Activated CD8-positive, alpha-beta T cell treated with anti-CD3 and anti-CD28 coated beads for 36 hours (primary cell): ENCODE measurements around the gene ESYT2. TPM values are rescaled to one million over a fixed set of nuclear protein-coding genes. Genes with fewer than 3 reads are reported as not detected.
A peak's percentile ranks its signal among the peaks of the same experiment; 100 is the strongest.

ENCODE experiments used
- ATAC-seq: fragments of 200-7000 bp; cut with Tn5 transposase; one replicate; pipeline ENCODE4 v1.10.0; 2021; ENCODE audit warnings: mild to moderate bottlenecking, moderate library complexity
- CTCF ChIA-PET: fragments of 350-600 bp; sonication (Branson Sonifier 250); formaldehyde crosslinking; loops from one replicate; lab custom pipeline; 2021; ENCODE audit warnings: antibody characterized with exemption; lab: Charles Lee
- POLR2A ChIA-PET: fragments of 350-600 bp; sonication (Branson Sonifier 250); formaldehyde crosslinking; loops from one replicate; lab custom pipeline; 2021; ENCODE audit warnings: antibody characterized with exemption; lab: Charles Lee
- DNase-seq: peaks from one replicate; pipeline ENCODE4 v3.0.0-alpha.2; 2020
- H3K27ac Mint-ChIP-seq: one replicate; pipeline ENCODE4 v1.8.0; 2021; ENCODE audit warnings: mild to moderate bottlenecking, mixed read lengths
- H3K27me3 Mint-ChIP-seq: one replicate; pipeline ENCODE4 v1.8.0; 2021; ENCODE audit warnings: mixed read lengths
- H3K36me3 Mint-ChIP-seq: one replicate; pipeline ENCODE4 v1.8.0; 2021; ENCODE audit warnings: low read depth, mixed read lengths
- H3K4me1 Mint-ChIP-seq: one replicate; pipeline ENCODE4 v1.8.0; 2021; ENCODE audit warnings: low read depth, mixed read lengths
- H3K4me3 Mint-ChIP-seq: one replicate; pipeline ENCODE4 v1.8.0; 2021; ENCODE audit warnings: mild to moderate bottlenecking, moderate library complexity, mixed read lengths
- H3K9me3 Mint-ChIP-seq: one replicate; pipeline ENCODE4 v1.8.0; 2021; ENCODE audit warnings: mixed read lengths
- CTCF ChIP-seq: fragments of 200-600 bp; IDR thresholded peaks from one replicate; pipeline ENCODE4 v1.8.0; 2022; ENCODE audit warnings: antibody characterized with exemption, mild to moderate bottlenecking
- intact Hi-C: fragments of 100-400 bp; cut with micrococcal nuclease; formaldehyde crosslinking; loops from one replicate; pipeline ENCODE4 v1.10.0; 2022
- total RNA-seq, 2 experiments: library from RNA; stranded (reverse); gene quantifications; one replicate each; pipeline ENCODE4 v1.2.3, GENCODE V29; 2021

Gene ESYT2
- total RNA-seq, 2 experiments from 2014 or later, result 55.5 to 56.6 TPM

GRCh38 chr7:158759245-158759614, 70.1 kb downstream of the ESYT2 start:
- no peak overlapping the region for H3K4me3 Mint-ChIP-seq
- POLR2A ChIA-PET, result interaction anchor here (1.0 kb wide), 1 partner anchor 10 kb away, joined by 3 read pairs; no protein-coding TSS in a partner anchor
- CTCF ChIA-PET, result no interaction called here
- H3K4me1 Mint-ChIP-seq, result no peaks in the 10 kb centered on the region
- H3K27ac Mint-ChIP-seq, result peak overlapping the region; percentile 2
- peaks cover 42% of the 10 kb centered on the region for H3K36me3 Mint-ChIP-seq
- H3K27me3 Mint-ChIP-seq, result no peaks in the 10 kb centered on the region
- ATAC-seq, result no peak
- no peaks in the 10 kb centered on the region for H3K9me3 Mint-ChIP-seq
- intact Hi-C loops, result no loop called here
- no peak for DNase-seq
- TF ChIP-seq CTCF, result no peak

DNA sequence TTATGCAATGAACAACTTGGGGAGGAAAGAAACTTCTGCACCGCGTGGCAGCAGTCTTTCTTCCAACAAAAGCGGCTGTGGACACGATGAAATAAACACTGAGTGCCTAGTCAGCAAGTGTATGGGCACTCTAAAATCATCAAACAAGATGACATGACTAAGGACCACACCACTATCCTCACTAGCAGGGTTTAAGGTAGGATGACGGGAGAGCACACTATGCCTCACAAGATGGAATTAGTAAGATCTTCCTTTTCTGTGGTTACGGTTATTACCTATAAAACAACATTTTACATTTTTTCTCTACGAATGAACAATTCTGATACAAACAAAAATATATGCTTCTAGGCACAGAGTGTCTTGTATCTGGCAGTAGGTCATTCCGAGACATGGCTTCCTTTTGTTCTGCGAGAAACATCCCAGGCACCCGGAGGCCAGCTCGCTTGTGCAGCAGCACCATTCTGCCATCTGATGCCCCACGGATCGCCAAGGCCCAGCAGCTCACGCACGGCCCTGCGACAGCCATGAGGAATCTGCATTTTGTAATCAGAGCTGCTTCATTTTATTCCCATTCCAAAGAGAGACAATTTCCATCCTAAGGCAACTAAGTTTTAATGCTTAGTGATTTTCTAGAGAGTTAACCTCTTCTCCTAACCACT, 70.6 kb downstream of the ESYT2 start:
- no peaks in the 10 kb centered on the region for H3K9me3 Mint-ChIP-seq
- ATAC-seq, result no peak
- no peaks in the 10 kb centered on the region for H3K27me3 Mint-ChIP-seq
- DNase-seq, result no peak
- peak overlapping the region; percentile 14 for H3K27ac Mint-ChIP-seq
- H3K36me3 Mint-ChIP-seq, result peaks cover 40% of the 10 kb centered on the region
- H3K4me3 Mint-ChIP-seq, result no peak overlapping the region
- H3K4me1 Mint-ChIP-seq, result no peaks in the 10 kb centered on the region
- CTCF ChIA-PET, result no interaction called here
- intact Hi-C loops, result no loop called here
- POLR2A ChIA-PET, result interaction anchor here (1.0 kb wide), 1 partner anchor 10 kb away, joined by 3 read pairs; no protein-coding TSS in a partner anchor
- no peak for TF ChIP-seq CTCF

DNA sequence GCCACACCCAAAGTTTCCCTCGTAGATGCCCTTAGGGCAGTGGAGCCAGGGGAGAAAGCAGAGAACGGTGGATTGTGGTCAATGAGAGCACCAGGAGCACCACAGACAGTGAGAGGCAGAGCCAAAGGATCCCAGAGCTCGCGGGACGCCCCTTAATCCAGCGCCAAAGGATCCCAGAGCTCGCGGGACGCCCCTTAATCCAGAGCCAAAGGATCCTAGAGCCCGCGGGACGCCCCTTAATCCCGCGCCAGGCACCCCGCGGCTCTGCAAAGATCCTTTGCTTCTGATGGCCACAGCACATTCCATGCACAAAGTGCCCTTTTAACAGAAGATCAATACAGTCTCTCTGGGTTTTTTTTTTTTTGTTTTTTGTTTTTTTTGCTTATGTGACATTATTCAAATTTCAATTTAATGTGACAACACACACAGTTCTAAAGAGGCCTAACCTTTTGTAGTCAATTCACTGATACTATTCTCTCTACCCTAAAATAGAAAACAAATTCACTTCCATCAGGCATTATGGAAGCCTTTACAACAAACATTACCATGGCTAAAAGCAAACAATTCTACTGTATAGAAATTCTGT, 71.8 kb downstream of the ESYT2 start:
- peaks cover 40% of the 10 kb centered on the region for H3K36me3 Mint-ChIP-seq
- no peaks in the 10 kb centered on the region for H3K27me3 Mint-ChIP-seq
- ATAC-seq, result no peak
- no peak for TF ChIP-seq CTCF
- ChIA-PET CTCF (no interaction called here), POLR2A (interaction anchor here (0.6 kb wide), 1 partner anchor 12 kb away, joined by 3 read pairs; no protein-coding TSS in a partner anchor)
- no peak overlapping the region for H3K27ac Mint-ChIP-seq
- no peaks in the 10 kb centered on the region for H3K4me1 Mint-ChIP-seq
- no peak for DNase-seq
- H3K4me3 Mint-ChIP-seq, result no peak overlapping the region
- intact Hi-C loops, result no loop called here
- H3K9me3 Mint-ChIP-seq, result no peaks in the 10 kb centered on the region

- intact Hi-C loops, result no loop called here
- peak overlapping the region; percentile 23 for H3K27ac Mint-ChIP-seq
Observed at GRCh38 chr7:158754746-158755444, 74.4 kb downstream of the ESYT2 start.

More at GRCh38 chr7:158754746-158755444, 74.4 kb downstream of the ESYT2 start:
- ChIA-PET CTCF (interaction anchor here (1.9 kb wide), 1 partner anchor 222 kb away, joined by 5 read pairs; no protein-coding TSS in a partner anchor), POLR2A (interaction anchor here (0.8 to 1.4 kb wide), 2 partner anchors 39 to 50 kb away, joined by 3 to 4 read pairs; partner anchors contain the start of gene NCAPG2)
- DNase-seq (no peak), ATAC-seq (no peak)
- H3K27me3 Mint-ChIP-seq, result no peaks in the 10 kb centered on the region
- peaks cover 5% of the 10 kb centered on the region for H3K4me1 Mint-ChIP-seq
- peaks cover 32% of the 10 kb centered on the region for H3K36me3 Mint-ChIP-seq
- H3K9me3 Mint-ChIP-seq, result no peaks in the 10 kb centered on the region
- TF ChIP-seq CTCF, result no peak
- H3K4me3 Mint-ChIP-seq, result no peak overlapping the region
